Measurements from ENCODE around the gene PRDM16. TPM values are rescaled to one million over a fixed set of nuclear protein-coding genes. Genes with fewer than 3 reads are reported as not detected.

PRDM16 gene
- total RNA-seq, 4 donors from 2014 or later, result 0.08 to 0.19 (median 0.12) TPM

- no peak overlapping the region for H3K27ac ChIP-seq
- intact Hi-C loops (cut with DNase I), result no loop called here
- TF ChIP-seq CTCF (IDR thresholded peaks at IDR 0.05) (no peak), POLR2A (IDR thresholded peaks at IDR 0.05) (no peak)
- WGBS, 2 donors, result 67 to 69% methylated on average over 25 of the region's 25 CpGs
- no peaks in the 10 kb centered on the region for H3K36me3 ChIP-seq
- peaks cover 0 to 32% (median 6%) of the 10 kb centered on the region in 3 donors for H3K4me1 ChIP-seq
- peaks cover 0 to 58% (median 0%) of the 10 kb centered on the region in 4 donors for H3K27me3 ChIP-seq
- DNase-seq, result no peak
- H3K9me3 ChIP-seq, result no peaks in the 10 kb centered on the region
- H3K4me3 ChIP-seq, result no peak overlapping the region
These were observed 252.8 kb downstream of the PRDM16 start for GRCh38 chr1:3321559-3322449.

GRCh38 chr1:3322450-3323020, 253.5 kb downstream of the PRDM16 start:
- Histone ChIP-seq H3K4me3 (no peak overlapping the region), H3K27me3 (peaks cover 0 to 57% (median 0%) of the 10 kb centered on the region in 4 donors), H3K36me3 (no peaks in the 10 kb centered on the region), H3K9me3 (no peaks in the 10 kb centered on the region), H3K27ac (no peak overlapping the region), H3K4me1 (peaks cover 0 to 32% (median 6%) of the 10 kb centered on the region in 3 donors)
- no peak for TF ChIP-seq POLR2A (IDR thresholded peaks at IDR 0.05)
- no peak for TF ChIP-seq CTCF (IDR thresholded peaks at IDR 0.05)
- 84 to 89% methylated on average over 12 to 13 of the region's 17 CpGs for WGBS, 2 donors
- intact Hi-C loops (cut with DNase I), result no loop called here
- DNase-seq, result no peak

GRCh38 chr1:3323021-3323795, 254.2 kb downstream of the PRDM16 start:
- H3K4me1 ChIP-seq, result peaks cover 0 to 32% (median 6%) of the 10 kb centered on the region in 3 donors
- TF ChIP-seq POLR2A (IDR thresholded peaks at IDR 0.05) (no peak), CTCF (IDR thresholded peaks at IDR 0.05) (no peak)
- intact Hi-C loops (cut with DNase I), result no loop called here
- WGBS, 2 donors, result 31 to 52% methylated on average over 9 to 16 of the region's 40 CpGs
- no peaks in the 10 kb centered on the region for H3K9me3 ChIP-seq
- no peak overlapping the region for H3K4me3 ChIP-seq
- no peak for DNase-seq
- no peak overlapping the region for H3K27ac ChIP-seq
- H3K27me3 ChIP-seq, result peaks cover 0 to 56% (median 0%) of the 10 kb centered on the region in 4 donors
- no peaks in the 10 kb centered on the region for H3K36me3 ChIP-seq

GRCh38 chr1:3323796-3324703, 255.0 kb downstream of the PRDM16 start:
- no peaks in the 10 kb centered on the region for H3K36me3 ChIP-seq
- no peak for TF ChIP-seq CTCF (IDR thresholded peaks at IDR 0.05)
- TF ChIP-seq POLR2A (IDR thresholded peaks at IDR 0.05), result no peak
- no peak for DNase-seq
- intact Hi-C loops (cut with DNase I), result no loop called here
- H3K4me1 ChIP-seq, result peaks cover 0 to 31% (median 6%) of the 10 kb centered on the region in 3 donors
- no peak overlapping the region for H3K27ac ChIP-seq
- no peaks in the 10 kb centered on the region for H3K9me3 ChIP-seq
- WGBS, 2 donors, result 52 to 87% methylated on average over 9 to 10 of the region's 26 CpGs
- H3K4me3 ChIP-seq, result no peak overlapping the region
- peaks cover 0 to 61% (median 0%) of the 10 kb centered on the region in 4 donors for H3K27me3 ChIP-seq
